Ramos (cell line): ENCODE data around the gene ESRP2.

Source experiments
- in situ Hi-C: fragments of 300-500 bp; cut with MboI; formaldehyde crosslinking; loops from one replicate; pipeline ENCODE4 v1.14.3; 2022; ENCODE audit warnings: low sequenced_read_pairs; ENCODE audit not compliant: unreplicated experiment

The ESRP2 gene

GRCh38 chr16:68242926-68243858 is 7.3 kb upstream of the ESRP2 start:
- in situ Hi-C loops, result loop anchor here (5.0 kb wide), 1 partner anchor 89 kb away; no protein-coding TSS in a partner anchor

GRCh38 chr16:68242085-68242484 is 6.2 kb upstream of the ESRP2 start:
- in situ Hi-C loops, result loop anchor here (5.0 kb wide), 1 partner anchor 90 kb away; no protein-coding TSS in a partner anchor

GRCh38 chr16:68238029-68238345 is 2.1 kb upstream of the ESRP2 start:
- in situ Hi-C loops, result loop anchor here (10.0 kb wide), 1 partner anchor 243 kb away; the partner anchor contains the start of gene DPEP2

- in situ Hi-C loops, result loop anchor here (10.0 kb wide), 1 partner anchor 243 kb away; the partner anchor contains the start of gene DPEP2
These were observed 1.5 kb upstream of the ESRP2 start for GRCh38 chr16:68237243-68238028.

- in situ Hi-C loops, result loop anchor here (10.0 kb wide), 1 partner anchor 242 kb away; the partner anchor contains the start of gene DPEP2
These were observed 907 bp upstream of the ESRP2 start for GRCh38 chr16:68236826-68237242.

GRCh38 chr16:68236137-68236825 is 354 bp upstream of the ESRP2 start:
- in situ Hi-C loops, result loop anchor here (10.0 kb wide), 1 partner anchor 241 kb away; the partner anchor contains the start of gene DPEP2

- in situ Hi-C loops, result loop anchor here (10.0 kb wide), 1 partner anchor 240 kb away; the partner anchor contains the start of gene DPEP2
These were observed 630 bp downstream of the ESRP2 start for GRCh38 chr16:68235108-68235886.

- in situ Hi-C loops, result loop anchor here (10.0 kb wide), 1 partner anchor 240 kb away; the partner anchor contains the start of gene DPEP2
These were observed 1.5 kb downstream of the ESRP2 start for GRCh38 chr16:68234188-68235107.

GRCh38 chr16:68233835-68234187 is 2.1 kb downstream of the ESRP2 start:
- in situ Hi-C loops, result loop anchor here (10.0 kb wide), 1 partner anchor 239 kb away; the partner anchor contains the start of gene DPEP2

- in situ Hi-C loops, result loop anchor here (10.0 kb wide), 1 partner anchor 238 kb away; the partner anchor contains the start of gene DPEP2
These were observed 2.7 kb downstream of the ESRP2 start for GRCh38 chr16:68233085-68233834.

GRCh38 chr16:68232335-68232734 is 3.6 kb downstream of the ESRP2 start:
- in situ Hi-C loops, result loop anchor here (10.0 kb wide), 1 partner anchor 238 kb away; the partner anchor contains the start of gene DPEP2

- in situ Hi-C loops, result loop anchor here (10.0 kb wide), 1 partner anchor 237 kb away; the partner anchor contains the start of gene DPEP2
These were observed 4.4 kb downstream of the ESRP2 start for GRCh38 chr16:68231384-68232136.

- in situ Hi-C loops, result loop anchor here (10.0 kb wide), 1 partner anchor 236 kb away; the partner anchor contains the start of gene DPEP2
These were observed 5.0 kb downstream of the ESRP2 start for GRCh38 chr16:68230956-68231355.

- in situ Hi-C loops, result loop anchor here (10.0 kb wide), 1 partner anchor 235 kb away; the partner anchor contains the start of gene DPEP2
These were observed 5.8 kb downstream of the ESRP2 start for GRCh38 chr16:68230176-68230571.

- in situ Hi-C loops, result loop anchor here (10.0 kb wide), 2 partner anchors 235 to 345 kb away; partner anchors contain the start of genes DPEP2 and NRN1L
These were observed 6.3 kb downstream of the ESRP2 start for GRCh38 chr16:68229431-68230175.

- in situ Hi-C loops, result loop anchor here (10.0 kb wide), 1 partner anchor 344 kb away; the partner anchor contains the start of gene NRN1L
These were observed 7.3 kb downstream of the ESRP2 start for GRCh38 chr16:68228652-68229051.
